Stomach (tissue), 9 donors: ENCODE measurements around the gene CLEC16A. TPM values are rescaled to one million over a fixed set of nuclear protein-coding genes. Genes with fewer than 3 reads are reported as not detected.

Experiments
- DNase-seq, 2 donors: peaks; one replicate each; pipeline versions ENCODE4 v3.0.0 to v3.0.0-alpha.2; 2013 to 2019
- H3K27ac ChIP-seq, 5 donors: fragments of 200-600 bp in 4 of 5; sonication (generic) in 4 of 5; one replicate each; pipeline ENCODE4 v1.5.1; 2013 to 2019; ENCODE audit warnings: mild to moderate bottlenecking in 1 of 5, moderate library complexity in 1 of 5
- H3K27me3 ChIP-seq, 3 donors: fragments of 200-600 bp; sonication (generic); one replicate each; pipeline ENCODE4 v1.5.1; 2017 to 2019; ENCODE audit warnings: mixed run types in 1 of 3
- H3K36me3 ChIP-seq, 4 donors: fragments of 200-600 bp; sonication (generic); 1 replicate in 3 of 4; 2 replicates in 1 of 4; pipeline ENCODE4 v1.5.1; 2016 to 2019
- H3K4me1 ChIP-seq, 4 donors: fragments of 200-600 bp; sonication (generic); one replicate each; pipeline ENCODE4 v1.5.1; 2016 to 2019
- H3K4me3 ChIP-seq, 4 donors: fragments of 200-600 bp; sonication (generic) in 3 of 4; one replicate each; pipeline ENCODE4 v1.5.1; 2016 to 2019; ENCODE audit warnings: mild to moderate bottlenecking in 1 of 4
- H3K9me3 ChIP-seq, 4 donors: fragments of 200-600 bp; sonication (generic); one replicate each; pipeline ENCODE4 v1.5.1; 2016 to 2019
- CTCF ChIP-seq, 7 experiments: fragments of 450-650 bp in 4 of 7; fragments of 200-600 bp in 3 of 7; sonication (generic) in 3 of 7; IDR thresholded peaks; one replicate each; pipeline ENCODE4 v1.5.1; 2016 to 2019; ENCODE audit warnings: antibody characterized with exemption in 7 of 7, control low read depth in 2 of 7, mild to moderate bottlenecking in 1 of 7
- EP300 ChIP-seq: sonication (generic); formaldehyde crosslinking; IDR thresholded peaks from one replicate; pipeline ENCODE4 v1.6.1; 2017; ENCODE audit warnings: antibody characterized with exemption
- POLR2A ChIP-seq, 4 donors: fragments of 450-650 bp; IDR thresholded peaks; one replicate each; pipeline ENCODE4 v1.6.1; 2016; ENCODE audit warnings: antibody characterized with exemption in 4 of 4, control low read depth in 2 of 4, mild to moderate bottlenecking in 1 of 4, moderate library complexity in 1 of 4
- POLR2AphosphoS5 ChIP-seq, 3 donors: sonication (generic); formaldehyde crosslinking; IDR thresholded peaks; one replicate each; pipeline ENCODE4 v1.6.1; 2016; ENCODE audit warnings: antibody characterized with exemption in 3 of 3
- WGBS, 5 donors: extraction: QIAGEN DNeasy Blood & Tissue Kit in 3 of 5; methylation state at CpG; one replicate each; pipeline versions ENCODE4 v1.1.5 to v1.1.7; 2013 to 2018; 5-methylcytosine and 5-hydroxymethylcytosine counted together
- intact Hi-C: fragments of 100-400 bp; cut with DNase I; formaldehyde crosslinking; loops from one replicate; pipeline ENCODE4 v1.15.1; 2023; ENCODE audit warnings: low total_unique reads
- polyA plus RNA-seq, 3 donors: library from polyadenylated mRNA; stranded (reverse); fragments of 200-250 nt; gene quantifications; one replicate each; pipeline ENCODE4 v1.2.3, GENCODE V29; 2013
- total RNA-seq, 5 donors: library from RNA; depleted of rRNA; stranded (reverse); fragments of >200 nt; gene quantifications; one replicate each; pipeline versions ENCODE4 v1.1.0 to v1.2.3, GENCODE V29; 2014 to 2016
- donor health status: healthy with polysubstance abuse.
- donor health status: Bipolar disorder and iron deficiency.
- donor health status: healthy.

Gene CLEC16A
- total and polyA plus RNA-seq, 8 donors, result 5.8 to 176 (median 21.8) TPM

GRCh38 chr16:11136600-11136999 lies 192.2 kb downstream of the CLEC16A start:
- H3K9me3 ChIP-seq, result no peaks in the 10 kb centered on the region
- H3K4me1 ChIP-seq, result peaks cover 36 to 57% (median 48%) of the 10 kb centered on the region in 4 donors
- TF ChIP-seq POLR2AphosphoS5 (IDR thresholded peaks at IDR 0.05) (no peak), POLR2A (IDR thresholded peaks at IDR 0.05) (no peak), CTCF (IDR thresholded peaks at IDR 0.05) (no peak), EP300 (no peak)
- no peak overlapping the region for H3K4me3 ChIP-seq
- intact Hi-C loops, result no loop called here
- H3K36me3 ChIP-seq, result peaks cover 0 to 10% (median 0%) of the 10 kb centered on the region in 4 donors
- no peaks in the 10 kb centered on the region for H3K27me3 ChIP-seq
- WGBS, 5 donors, result 80 to 89% (median 81%) methylated on average over 6 to 7 of the region's 7 CpGs
- H3K27ac ChIP-seq, result no peak overlapping the region
- DNase-seq, result no peak

GRCh38 chr16:11138022-11138768 lies 193.8 kb downstream of the CLEC16A start:
- TF ChIP-seq EP300, result no peak
- no peak for TF ChIP-seq CTCF (IDR thresholded peaks at IDR 0.05)
- no peak for TF ChIP-seq POLR2AphosphoS5 (IDR thresholded peaks at IDR 0.05)
- no peak for TF ChIP-seq POLR2A (IDR thresholded peaks at IDR 0.05)
- no peak overlapping the region for H3K27ac ChIP-seq
- no peak overlapping the region for H3K4me3 ChIP-seq
- no peaks in the 10 kb centered on the region for H3K9me3 ChIP-seq
- H3K36me3 ChIP-seq, result peaks cover 0 to 10% (median 0%) of the 10 kb centered on the region in 4 donors
- no peak for DNase-seq
- H3K27me3 ChIP-seq, result no peaks in the 10 kb centered on the region
- peaks cover 27 to 43% (median 37%) of the 10 kb centered on the region in 4 donors for H3K4me1 ChIP-seq
- 88 to 94% (median 94%) methylated on average over 14 of the region's 14 CpGs for WGBS, 5 donors
- intact Hi-C loops, result no loop called here

- H3K27me3 ChIP-seq, result no peaks in the 10 kb centered on the region
- intact Hi-C loops, result no loop called here
- peaks cover 23 to 37% (median 30%) of the 10 kb centered on the region in 4 donors for H3K4me1 ChIP-seq
- TF ChIP-seq POLR2AphosphoS5 (IDR thresholded peaks at IDR 0.05) (no peak), CTCF (IDR thresholded peaks at IDR 0.05) (no peak), POLR2A (IDR thresholded peaks at IDR 0.05) (no peak), EP300 (no peak)
- no peak overlapping the region for H3K27ac ChIP-seq
- WGBS, 5 donors, result 88 to 95% (median 95%) methylated on average over 8 of the region's 8 CpGs
- no peaks in the 10 kb centered on the region for H3K9me3 ChIP-seq
- DNase-seq, result no peak
- H3K4me3 ChIP-seq, result no peak overlapping the region
- H3K36me3 ChIP-seq, result peaks cover 0 to 10% (median 0%) of the 10 kb centered on the region in 4 donors
These were observed 194.5 kb downstream of the CLEC16A start for GRCh38 chr16:11138769-11139325.

- no peak overlapping the region for H3K27ac ChIP-seq
- no peak for DNase-seq
- WGBS, 5 donors, result 67 to 80% (median 74%) methylated on average over 5 of the region's 5 CpGs
- H3K9me3 ChIP-seq, result no peaks in the 10 kb centered on the region
- H3K36me3 ChIP-seq, result peaks cover 0 to 10% (median 0%) of the 10 kb centered on the region in 4 donors
- no peaks in the 10 kb centered on the region for H3K27me3 ChIP-seq
- H3K4me1 ChIP-seq, result peaks cover 22 to 31% (median 27%) of the 10 kb centered on the region in 4 donors
- no peak overlapping the region for H3K4me3 ChIP-seq
- intact Hi-C loops, result no loop called here
- TF ChIP-seq POLR2A (IDR thresholded peaks at IDR 0.05) (no peak), POLR2AphosphoS5 (IDR thresholded peaks at IDR 0.05) (no peak), EP300 (no peak), CTCF (IDR thresholded peaks at IDR 0.05) (no peak)
These were observed 195.1 kb downstream of the CLEC16A start for GRCh38 chr16:11139326-11140097.
